Nephron progenitor cell (in vitro differentiated cells): ENCODE measurements around the gene SLC22A13.
"Not testable (repeated sequence)": the region's sequence is repeated elsewhere in the genome, so short reads cannot be mapped to it uniquely, and the experiment has no call there.

Experiments
- DNase-seq: peaks from one replicate; pipeline ENCODE4 v3.0.0; 2021
- H3K27ac Mint-ChIP-seq: 2 replicates; pipeline ENCODE4 v1.8.0; 2021; ENCODE audit warnings: mild to moderate bottlenecking, moderate library complexity, mixed read lengths
- H3K27me3 Mint-ChIP-seq: 2 replicates; pipeline ENCODE4 v1.8.0; 2021; ENCODE audit warnings: mild to moderate bottlenecking, low read depth, mixed read lengths; ENCODE audit not compliant: poor library complexity
- H3K36me3 Mint-ChIP-seq: 2 replicates; pipeline ENCODE4 v1.8.0; 2021; ENCODE audit warnings: low read depth, mixed read lengths
- H3K4me1 Mint-ChIP-seq: 2 replicates; pipeline ENCODE4 v1.8.0; 2021; ENCODE audit warnings: mixed read lengths
- H3K4me3 Mint-ChIP-seq: 2 replicates; pipeline ENCODE4 v1.8.0; 2021; ENCODE audit warnings: mild to moderate bottlenecking, moderate library complexity, mixed read lengths
- H3K9me3 Mint-ChIP-seq: 2 replicates; pipeline ENCODE4 v1.8.0; 2021; ENCODE audit warnings: mild to moderate bottlenecking, moderate library complexity, mixed read lengths
- TF ChIP-seq, protein P1 (sequence below): fragments of 200-600 bp; sonication (generic); IDR thresholded peaks from 2 replicates; pipeline ENCODE4 v1.5.0; 2021; ENCODE audit warnings: antibody characterized with exemption

SLC22A13 gene

DNA sequence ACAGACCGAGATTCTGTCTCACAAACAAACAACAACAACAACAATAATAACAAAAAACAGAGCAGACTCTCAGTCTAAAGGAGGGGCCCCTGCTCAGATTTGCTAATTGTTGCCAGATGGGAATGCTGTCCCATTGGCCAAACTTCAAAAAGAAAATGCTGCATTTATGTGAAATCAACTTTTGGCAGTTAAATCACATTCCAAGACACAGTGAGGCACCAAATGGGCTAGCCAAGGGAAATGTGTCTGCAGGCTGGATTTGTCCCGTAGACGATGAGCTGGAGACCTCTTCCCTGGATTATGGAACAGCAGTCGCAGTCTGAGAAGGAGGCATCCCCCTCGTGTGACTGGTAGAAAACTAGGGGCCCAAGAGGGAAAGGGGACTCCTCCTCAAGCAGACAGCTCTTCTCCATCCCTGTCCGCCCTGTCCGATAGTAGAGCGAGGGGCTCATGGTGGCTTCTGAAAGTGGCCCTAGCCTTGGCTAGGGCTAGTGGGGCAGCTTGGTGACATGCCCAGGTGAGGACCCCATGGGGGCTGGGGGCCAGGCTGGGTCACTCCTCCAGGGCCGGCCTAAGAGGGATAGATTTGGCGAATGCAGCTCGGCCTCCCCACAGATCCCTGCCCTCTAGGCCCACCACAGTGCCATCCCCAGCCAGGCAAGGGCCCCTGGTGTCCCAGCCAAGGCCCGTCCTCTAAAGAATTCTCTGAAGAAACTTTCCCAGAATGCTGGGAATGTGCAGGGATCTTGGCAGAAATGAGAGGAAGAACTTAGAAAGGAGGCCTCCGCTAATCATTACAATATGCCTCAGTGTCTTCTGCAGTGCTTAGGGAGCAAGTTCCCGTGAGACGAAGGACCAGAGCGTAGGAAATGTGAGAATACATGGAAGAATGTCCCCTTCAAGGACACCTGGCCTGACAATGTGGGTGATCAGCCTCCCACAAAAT, 18.5 kb downstream of the SLC22A13 start:
- no peak for DNase-seq
- no peaks in the 10 kb centered on the region for H3K4me1 Mint-ChIP-seq
- peaks cover 3% of the 10 kb centered on the region for H3K9me3 Mint-ChIP-seq
- no peak overlapping the region for H3K4me3 Mint-ChIP-seq
- H3K27me3 Mint-ChIP-seq, result no peaks in the 10 kb centered on the region
- no peaks in the 10 kb centered on the region for H3K36me3 Mint-ChIP-seq
- TF ChIP-seq, protein P1, sequence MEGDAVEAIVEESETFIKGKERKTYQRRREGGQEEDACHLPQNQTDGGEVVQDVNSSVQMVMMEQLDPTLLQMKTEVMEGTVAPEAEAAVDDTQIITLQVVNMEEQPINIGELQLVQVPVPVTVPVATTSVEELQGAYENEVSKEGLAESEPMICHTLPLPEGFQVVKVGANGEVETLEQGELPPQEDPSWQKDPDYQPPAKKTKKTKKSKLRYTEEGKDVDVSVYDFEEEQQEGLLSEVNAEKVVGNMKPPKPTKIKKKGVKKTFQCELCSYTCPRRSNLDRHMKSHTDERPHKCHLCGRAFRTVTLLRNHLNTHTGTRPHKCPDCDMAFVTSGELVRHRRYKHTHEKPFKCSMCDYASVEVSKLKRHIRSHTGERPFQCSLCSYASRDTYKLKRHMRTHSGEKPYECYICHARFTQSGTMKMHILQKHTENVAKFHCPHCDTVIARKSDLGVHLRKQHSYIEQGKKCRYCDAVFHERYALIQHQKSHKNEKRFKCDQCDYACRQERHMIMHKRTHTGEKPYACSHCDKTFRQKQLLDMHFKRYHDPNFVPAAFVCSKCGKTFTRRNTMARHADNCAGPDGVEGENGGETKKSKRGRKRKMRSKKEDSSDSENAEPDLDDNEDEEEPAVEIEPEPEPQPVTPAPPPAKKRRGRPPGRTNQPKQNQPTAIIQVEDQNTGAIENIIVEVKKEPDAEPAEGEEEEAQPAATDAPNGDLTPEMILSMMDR, result no peak
- no peak overlapping the region for H3K27ac Mint-ChIP-seq

DNA sequence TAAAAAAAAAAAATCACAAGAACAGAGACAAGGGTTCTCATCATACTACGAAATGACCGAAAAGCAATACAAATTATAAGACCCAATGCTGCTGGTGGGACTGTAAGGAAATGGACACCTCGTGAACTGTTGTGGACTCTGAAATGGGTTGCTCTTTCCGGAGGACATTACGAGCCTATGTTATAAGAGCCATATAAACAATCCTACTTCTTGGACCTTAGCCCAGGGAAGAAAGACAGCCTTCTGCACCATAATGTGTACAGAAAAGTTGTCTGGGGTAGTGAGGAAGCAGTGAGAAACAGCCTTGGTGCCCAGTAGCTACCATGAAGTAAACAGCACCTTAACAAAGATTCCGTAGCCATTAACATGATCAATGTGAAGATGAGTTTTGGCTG, 19.1 kb downstream of the SLC22A13 start:
- peaks cover 3% of the 10 kb centered on the region for H3K9me3 Mint-ChIP-seq
- H3K36me3 Mint-ChIP-seq, result no peaks in the 10 kb centered on the region
- no peak for DNase-seq
- no peak overlapping the region for H3K27ac Mint-ChIP-seq
- TF ChIP-seq, protein P1, result no peak
- no peak overlapping the region for H3K4me3 Mint-ChIP-seq
- no peaks in the 10 kb centered on the region for H3K27me3 Mint-ChIP-seq
- H3K4me1 Mint-ChIP-seq, result no peaks in the 10 kb centered on the region

DNA sequence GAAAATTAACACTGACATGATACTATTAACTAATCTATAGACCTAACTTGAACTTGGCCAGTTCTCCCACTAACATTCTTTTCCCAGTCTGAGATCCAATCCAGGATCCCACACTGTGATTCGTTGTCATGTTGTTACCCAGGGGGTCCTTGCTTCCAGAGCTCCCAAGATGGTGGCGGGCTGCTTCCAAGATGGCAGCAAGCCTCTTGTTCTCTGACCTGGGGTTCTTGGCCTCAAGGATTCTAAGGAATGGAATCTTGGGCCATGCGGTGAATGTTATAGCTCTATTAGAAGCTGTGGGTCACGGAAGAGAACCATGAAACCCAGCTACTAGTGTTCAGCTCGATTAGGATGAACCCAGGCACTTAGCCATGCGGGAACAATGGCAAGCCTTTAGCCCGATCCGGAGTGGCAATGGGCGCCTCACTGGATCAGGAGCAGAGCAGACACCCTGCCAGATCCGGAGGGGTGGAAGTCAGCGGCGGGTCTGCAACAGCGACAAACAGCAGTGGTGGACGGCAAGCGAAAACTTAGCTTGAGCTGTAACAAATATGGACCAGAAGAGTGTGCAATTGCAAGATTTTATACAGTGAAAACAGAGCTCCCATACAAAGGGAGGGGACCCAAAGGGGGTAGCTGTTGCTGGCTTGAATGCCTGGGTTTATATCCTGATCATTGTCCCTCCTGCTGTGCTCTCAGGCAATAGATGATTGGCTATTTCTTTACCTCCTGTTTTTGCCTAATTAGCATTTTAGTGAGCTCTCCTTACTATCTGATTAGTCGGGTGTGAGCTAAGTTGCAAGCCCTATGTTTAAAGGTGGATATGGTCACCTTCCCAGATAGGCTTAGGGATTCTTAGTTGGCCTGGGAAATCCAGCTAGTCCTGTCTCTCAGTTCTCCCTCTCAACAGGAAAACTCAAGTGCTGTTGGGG, 23.9 kb downstream of the SLC22A13 start:
- DNase-seq, H3K36me3 Mint-ChIP-seq, H3K27ac Mint-ChIP-seq, H3K4me1 Mint-ChIP-seq, H3K9me3 Mint-ChIP-seq, H3K4me3 Mint-ChIP-seq, H3K27me3 Mint-ChIP-seq: not testable (repeated sequence)

DNA sequence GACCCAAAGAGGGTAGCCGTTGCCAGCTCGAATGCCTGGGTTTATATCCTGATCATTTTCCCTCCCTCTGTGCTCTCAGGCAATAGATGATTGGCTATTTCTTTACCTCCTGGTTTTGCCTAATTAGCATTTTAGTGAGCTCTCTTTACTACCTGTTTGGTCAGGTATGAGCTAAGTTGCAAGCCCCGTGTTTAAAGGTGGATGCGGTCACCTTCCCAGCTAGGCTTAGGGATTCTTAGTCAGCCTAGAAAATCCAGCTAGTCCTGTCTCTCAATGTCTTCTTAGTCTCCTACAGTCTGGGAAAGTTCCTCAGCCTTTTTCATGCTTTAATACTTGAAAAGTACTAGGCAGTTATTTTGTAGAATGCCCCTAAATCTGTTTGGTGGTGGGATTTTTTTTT, 31.4 kb downstream of the SLC22A13 start:
- not testable (repeated sequence) for H3K9me3 Mint-ChIP-seq, H3K36me3 Mint-ChIP-seq, H3K4me1 Mint-ChIP-seq, H3K27ac Mint-ChIP-seq, DNase-seq, H3K4me3 Mint-ChIP-seq
- peaks cover 21% of the 10 kb centered on the region for H3K27me3 Mint-ChIP-seq

DNA sequence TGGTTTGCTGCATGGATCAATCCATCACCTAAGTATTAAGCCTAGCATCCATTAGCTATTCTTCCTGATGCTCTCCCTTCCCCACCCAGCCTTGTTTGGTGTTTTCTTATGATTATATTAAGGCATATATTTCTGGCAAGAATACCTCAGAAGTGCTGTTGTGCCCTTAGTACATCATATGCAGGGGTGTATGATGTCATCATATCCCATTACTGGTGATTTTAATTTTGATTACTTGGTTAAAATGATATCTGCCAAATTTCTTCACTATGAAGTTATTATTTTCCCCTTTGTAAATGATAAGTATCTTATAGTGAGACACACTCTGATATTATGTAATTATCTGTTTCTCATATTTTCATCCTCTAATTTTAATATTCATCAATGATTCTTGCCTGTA, 31.9 kb downstream of the SLC22A13 start:
- TF ChIP-seq, protein P1, result no peak
- Mint-ChIP-seq H3K27me3 (peaks cover 21% of the 10 kb centered on the region), H3K27ac (no peak overlapping the region), H3K36me3 (no peaks in the 10 kb centered on the region), H3K4me1 (no peaks in the 10 kb centered on the region), H3K9me3 (no peaks in the 10 kb centered on the region), H3K4me3 (no peak overlapping the region)
- no peak for DNase-seq

DNA sequence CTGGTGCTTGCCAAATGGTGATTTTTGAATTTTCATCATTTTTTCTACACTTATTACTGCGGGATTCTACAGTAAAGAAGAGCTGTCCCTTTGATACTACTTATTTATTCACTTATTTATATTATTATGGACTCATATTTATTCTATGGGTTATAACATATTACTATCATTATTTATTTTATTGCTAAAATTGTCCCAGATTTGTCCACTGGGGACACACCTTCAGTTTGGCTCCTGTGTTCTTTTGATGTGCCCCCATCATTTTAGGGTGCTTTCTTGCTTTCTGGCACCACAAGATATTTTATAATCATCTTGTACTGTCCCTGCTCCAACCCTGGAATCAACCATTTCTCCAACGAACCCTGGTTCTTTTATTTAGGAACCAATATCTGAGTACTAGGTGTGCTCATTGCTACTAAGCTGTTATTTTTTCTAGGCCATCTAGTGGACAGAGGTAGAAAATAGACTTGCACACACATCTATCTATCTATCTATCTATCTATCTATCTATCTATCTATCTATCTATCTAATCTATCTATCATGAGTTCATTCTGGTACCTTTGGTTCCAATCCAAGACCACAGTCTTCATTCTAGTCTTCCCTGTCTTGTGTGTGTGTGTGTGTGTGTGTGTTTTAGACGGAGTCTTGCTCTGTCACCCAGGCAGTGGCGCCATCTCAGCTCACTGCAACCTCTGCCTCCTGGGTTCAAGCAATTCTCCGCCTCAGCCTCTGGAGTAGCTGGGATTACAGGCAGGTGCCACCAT, 32.5 kb downstream of the SLC22A13 start:
- H3K4me3 Mint-ChIP-seq, result no peak overlapping the region
- no peaks in the 10 kb centered on the region for H3K4me1 Mint-ChIP-seq
- DNase-seq, result no peak
- TF ChIP-seq, protein P1, result peak; percentile 25
- no peaks in the 10 kb centered on the region for H3K36me3 Mint-ChIP-seq
- H3K27ac Mint-ChIP-seq, result no peak overlapping the region
- no peaks in the 10 kb centered on the region for H3K9me3 Mint-ChIP-seq
- H3K27me3 Mint-ChIP-seq, result peaks cover 21% of the 10 kb centered on the region
